ENCODE data around the gene DDX54.
"Not testable (repeated sequence)": the region's sequence is repeated elsewhere in the genome, so short reads cannot be mapped to it uniquely, and the experiment has no call there.

The DDX54 gene

GRCh38 chr12:113120670-113121370, 64.5 kb downstream of the DDX54 start:
- no peak overlapping the region for H3K27ac ChIP-seq (ENCODE audit: low read depth in 2 of 2, low read length in 2 of 2)
- no peak overlapping the region for H3K9ac ChIP-seq (ENCODE audit: low read depth in 1 of 2, low read length in 2 of 2)

GRCh38 chr12:113119980-113120669, 65.2 kb downstream of the DDX54 start:
- Histone ChIP-seq H3K9me3 (ENCODE audit: control insufficient read depth in 2 of 2, low read length in 2 of 2) (no peaks in the 10 kb centered on the region), H3K9ac (ENCODE audit: low read depth in 1 of 2, low read length in 2 of 2) (no peak overlapping the region), H3K36me3 (ENCODE audit: control insufficient read depth in 2 of 2, insufficient read depth in 2 of 2, low read length in 2 of 2) (no peaks in the 10 kb centered on the region), H3K27me3 (ENCODE audit: control insufficient read depth in 2 of 2, insufficient read depth in 2 of 2, low read length in 2 of 2) (no peaks in the 10 kb centered on the region), H3K4me3 (ENCODE audit: low read length in 2 of 2) (no peak overlapping the region), H3K27ac (ENCODE audit: low read depth in 2 of 2, low read length in 2 of 2) (no peak overlapping the region), H3K4me1 (ENCODE audit: control insufficient read depth in 2 of 2, insufficient read depth in 2 of 2, low read length in 2 of 2) (no peaks in the 10 kb centered on the region)

More at GRCh38 chr12:113120670-113121370, 64.5 kb downstream of the DDX54 start:
- H3K9me3 ChIP-seq (ENCODE audit: control insufficient read depth in 2 of 2, low read length in 2 of 2), result no peaks in the 10 kb centered on the region
- no peak overlapping the region for H3K4me3 ChIP-seq (ENCODE audit: low read length in 2 of 2)
- no peaks in the 10 kb centered on the region for H3K4me1 ChIP-seq (ENCODE audit: control insufficient read depth in 2 of 2, insufficient read depth in 2 of 2, low read length in 2 of 2)
- H3K36me3 ChIP-seq (ENCODE audit: control insufficient read depth in 2 of 2, insufficient read depth in 2 of 2, low read length in 2 of 2), result no peaks in the 10 kb centered on the region
- no peaks in the 10 kb centered on the region for H3K27me3 ChIP-seq (ENCODE audit: control insufficient read depth in 2 of 2, insufficient read depth in 2 of 2, low read length in 2 of 2)

GRCh38 chr12:113118142-113118541, 67.1 kb downstream of the DDX54 start:
- no peak overlapping the region for H3K9ac ChIP-seq (ENCODE audit: low read depth in 1 of 2, low read length in 2 of 2)
- H3K4me3 ChIP-seq (ENCODE audit: low read length in 2 of 2), result no peak overlapping the region
- H3K36me3 ChIP-seq (ENCODE audit: control insufficient read depth in 2 of 2, insufficient read depth in 2 of 2, low read length in 2 of 2), result no peaks in the 10 kb centered on the region
- H3K27ac ChIP-seq (ENCODE audit: low read depth in 2 of 2, low read length in 2 of 2), result no peak overlapping the region
- H3K27me3 ChIP-seq (ENCODE audit: control insufficient read depth in 2 of 2, insufficient read depth in 2 of 2, low read length in 2 of 2), result no peaks in the 10 kb centered on the region
- no peaks in the 10 kb centered on the region for H3K4me1 ChIP-seq (ENCODE audit: control insufficient read depth in 2 of 2, insufficient read depth in 2 of 2, low read length in 2 of 2)
- no peaks in the 10 kb centered on the region for H3K9me3 ChIP-seq (ENCODE audit: control insufficient read depth in 2 of 2, low read length in 2 of 2)

GRCh38 chr12:113117684-113118083, 67.6 kb downstream of the DDX54 start:
- H3K4me1 ChIP-seq (ENCODE audit: control insufficient read depth in 2 of 2, insufficient read depth in 2 of 2, low read length in 2 of 2); H3K4me3 ChIP-seq (ENCODE audit: low read length in 2 of 2); H3K9ac ChIP-seq (ENCODE audit: low read depth in 1 of 2, low read length in 2 of 2); H3K36me3 ChIP-seq (ENCODE audit: control insufficient read depth in 2 of 2, insufficient read depth in 2 of 2, low read length in 2 of 2); H3K27me3 ChIP-seq (ENCODE audit: control insufficient read depth in 2 of 2, insufficient read depth in 2 of 2, low read length in 2 of 2); H3K27ac ChIP-seq (ENCODE audit: low read depth in 2 of 2, low read length in 2 of 2); H3K9me3 ChIP-seq (ENCODE audit: control insufficient read depth in 2 of 2, low read length in 2 of 2): not testable (repeated sequence)

- Histone ChIP-seq H3K36me3 (ENCODE audit: control insufficient read depth in 2 of 2, insufficient read depth in 2 of 2, low read length in 2 of 2) (no peaks in the 10 kb centered on the region), H3K9ac (ENCODE audit: low read depth in 1 of 2, low read length in 2 of 2) (no peak overlapping the region), H3K9me3 (ENCODE audit: control insufficient read depth in 2 of 2, low read length in 2 of 2) (no peaks in the 10 kb centered on the region), H3K27me3 (ENCODE audit: control insufficient read depth in 2 of 2, insufficient read depth in 2 of 2, low read length in 2 of 2) (no peaks in the 10 kb centered on the region), H3K4me1 (ENCODE audit: control insufficient read depth in 2 of 2, insufficient read depth in 2 of 2, low read length in 2 of 2) (no peaks in the 10 kb centered on the region), H3K4me3 (ENCODE audit: low read length in 2 of 2) (no peak overlapping the region), H3K27ac (ENCODE audit: low read depth in 2 of 2, low read length in 2 of 2) (no peak overlapping the region)
Measured at GRCh38 chr12:113116875-113117274, 68.4 kb downstream of the DDX54 start.

GRCh38 chr12:113115455-113116126, 69.7 kb downstream of the DDX54 start:
- H3K4me3 ChIP-seq (ENCODE audit: low read length in 2 of 2), result no peak overlapping the region
- H3K9me3 ChIP-seq (ENCODE audit: control insufficient read depth in 2 of 2, low read length in 2 of 2), result no peaks in the 10 kb centered on the region
- H3K27ac ChIP-seq (ENCODE audit: low read depth in 2 of 2, low read length in 2 of 2), result no peak overlapping the region
- no peaks in the 10 kb centered on the region for H3K27me3 ChIP-seq (ENCODE audit: control insufficient read depth in 2 of 2, insufficient read depth in 2 of 2, low read length in 2 of 2)
- H3K36me3 ChIP-seq (ENCODE audit: control insufficient read depth in 2 of 2, insufficient read depth in 2 of 2, low read length in 2 of 2), result no peaks in the 10 kb centered on the region
- H3K9ac ChIP-seq (ENCODE audit: low read depth in 1 of 2, low read length in 2 of 2), result no peak overlapping the region
- H3K4me1 ChIP-seq (ENCODE audit: control insufficient read depth in 2 of 2, insufficient read depth in 2 of 2, low read length in 2 of 2), result no peaks in the 10 kb centered on the region

GRCh38 chr12:113114447-113115178, 70.7 kb downstream of the DDX54 start:
- Histone ChIP-seq H3K4me3 (ENCODE audit: low read length in 2 of 2) (no peak overlapping the region), H3K36me3 (ENCODE audit: control insufficient read depth in 2 of 2, insufficient read depth in 2 of 2, low read length in 2 of 2) (no peaks in the 10 kb centered on the region), H3K9ac (ENCODE audit: low read depth in 1 of 2, low read length in 2 of 2) (no peak overlapping the region), H3K9me3 (ENCODE audit: control insufficient read depth in 2 of 2, low read length in 2 of 2) (no peaks in the 10 kb centered on the region), H3K27me3 (ENCODE audit: control insufficient read depth in 2 of 2, insufficient read depth in 2 of 2, low read length in 2 of 2) (no peaks in the 10 kb centered on the region), H3K27ac (ENCODE audit: low read depth in 2 of 2, low read length in 2 of 2) (no peak overlapping the region), H3K4me1 (ENCODE audit: control insufficient read depth in 2 of 2, insufficient read depth in 2 of 2, low read length in 2 of 2) (no peaks in the 10 kb centered on the region)

- Histone ChIP-seq H3K9me3 (ENCODE audit: control insufficient read depth in 2 of 2, low read length in 2 of 2) (no peaks in the 10 kb centered on the region), H3K27me3 (ENCODE audit: control insufficient read depth in 2 of 2, insufficient read depth in 2 of 2, low read length in 2 of 2) (no peaks in the 10 kb centered on the region), H3K27ac (ENCODE audit: low read depth in 2 of 2, low read length in 2 of 2) (no peak overlapping the region), H3K9ac (ENCODE audit: low read depth in 1 of 2, low read length in 2 of 2) (no peak overlapping the region), H3K4me1 (ENCODE audit: control insufficient read depth in 2 of 2, insufficient read depth in 2 of 2, low read length in 2 of 2) (no peaks in the 10 kb centered on the region), H3K4me3 (ENCODE audit: low read length in 2 of 2) (no peak overlapping the region), H3K36me3 (ENCODE audit: control insufficient read depth in 2 of 2, insufficient read depth in 2 of 2, low read length in 2 of 2) (no peaks in the 10 kb centered on the region)
Measured at GRCh38 chr12:113113397-113113796, 71.9 kb downstream of the DDX54 start.

GRCh38 chr12:113112043-113112899, 73.0 kb downstream of the DDX54 start:
- Histone ChIP-seq H3K9ac (ENCODE audit: low read depth in 1 of 2, low read length in 2 of 2) (no peak overlapping the region), H3K9me3 (ENCODE audit: control insufficient read depth in 2 of 2, low read length in 2 of 2) (no peaks in the 10 kb centered on the region), H3K27ac (ENCODE audit: low read depth in 2 of 2, low read length in 2 of 2) (no peak overlapping the region)

More at GRCh38 chr12:113112043-113112899, 73.0 kb downstream of the DDX54 start:
- Histone ChIP-seq H3K36me3 (ENCODE audit: control insufficient read depth in 2 of 2, insufficient read depth in 2 of 2, low read length in 2 of 2) (no peaks in the 10 kb centered on the region), H3K27me3 (ENCODE audit: control insufficient read depth in 2 of 2, insufficient read depth in 2 of 2, low read length in 2 of 2) (no peaks in the 10 kb centered on the region), H3K4me3 (ENCODE audit: low read length in 2 of 2) (no peak overlapping the region), H3K4me1 (ENCODE audit: control insufficient read depth in 2 of 2, insufficient read depth in 2 of 2, low read length in 2 of 2) (no peaks in the 10 kb centered on the region)
